GM18867 (cell line): ENCODE measurements around the gene MSI2.

Experiments
- ATAC-seq: cut with Tn5 transposase; IDR thresholded peaks from one replicate; pipeline ENCODE4 v1.9.1; 2021; ENCODE audit warnings: mild to moderate bottlenecking, moderate library complexity; ENCODE audit not compliant: unreplicated experiment

The MSI2 gene

DNA sequence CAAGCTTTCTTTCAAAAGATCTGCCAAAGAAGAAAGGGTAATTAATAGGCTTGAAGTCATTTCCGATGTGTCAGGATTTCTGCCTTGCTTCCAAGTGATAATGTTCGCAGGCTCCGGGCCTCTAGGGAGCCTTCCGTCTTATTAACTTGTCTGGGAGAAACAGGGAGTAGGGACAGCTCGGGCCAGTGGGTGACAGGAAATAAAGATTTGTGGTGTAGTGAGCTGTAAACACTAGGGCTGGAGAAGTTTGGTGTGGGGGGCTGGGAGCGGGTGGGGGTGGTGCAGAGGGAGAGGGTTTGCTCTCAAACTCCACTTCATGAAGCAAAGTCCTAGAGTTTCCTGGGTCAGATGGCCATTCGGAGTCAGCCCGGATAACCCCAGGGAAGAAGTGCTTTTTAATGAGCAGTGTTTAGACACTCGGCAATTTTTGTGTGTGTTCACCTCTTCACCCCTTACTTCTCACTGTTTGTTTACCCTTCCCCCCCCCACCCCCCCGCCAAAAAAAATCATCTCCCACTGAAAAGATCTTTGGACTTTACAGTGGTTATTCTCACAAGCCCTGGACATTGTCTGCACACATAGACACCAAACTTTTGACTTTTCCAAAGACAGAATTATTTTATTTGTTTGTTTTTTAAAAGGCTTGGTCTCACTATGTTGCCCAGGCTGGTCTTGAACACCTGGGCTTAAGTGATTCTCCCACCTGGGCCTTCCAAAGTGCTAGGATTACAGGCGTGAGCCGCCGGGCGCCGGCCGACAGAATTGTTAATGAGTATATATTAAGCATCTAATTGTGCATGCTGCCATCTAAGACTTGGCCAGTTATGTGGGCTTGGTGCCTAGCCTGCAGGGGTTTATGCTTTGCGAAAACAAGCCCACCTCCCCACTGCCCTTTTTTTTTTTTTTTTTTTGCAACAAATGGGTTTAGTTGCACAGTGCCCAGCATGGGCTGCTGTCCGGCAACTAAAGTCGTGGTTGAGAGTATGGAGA, 292.4 kb downstream of the MSI2 start:
- no peak for ATAC-seq

DNA sequence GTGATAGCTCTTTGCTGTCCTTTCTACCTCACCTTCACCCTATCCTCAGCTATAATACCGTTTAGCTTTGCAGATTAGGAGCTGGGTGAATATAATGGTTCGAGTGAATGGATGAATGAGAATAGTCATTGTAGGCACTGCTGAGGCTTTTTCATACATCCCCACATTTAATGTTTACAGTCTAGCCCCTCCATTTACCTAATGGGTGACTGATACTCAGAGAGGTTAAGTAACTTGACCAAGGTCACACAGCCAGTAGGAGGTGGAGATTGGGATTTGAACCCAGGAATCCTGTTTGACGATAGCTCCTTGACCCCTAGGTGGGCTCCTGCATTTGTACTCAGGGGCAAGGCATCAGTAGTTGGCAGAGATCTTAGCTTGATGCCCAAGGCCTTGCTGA, 293.1 kb downstream of the MSI2 start:
- ATAC-seq = no peak

DNA sequence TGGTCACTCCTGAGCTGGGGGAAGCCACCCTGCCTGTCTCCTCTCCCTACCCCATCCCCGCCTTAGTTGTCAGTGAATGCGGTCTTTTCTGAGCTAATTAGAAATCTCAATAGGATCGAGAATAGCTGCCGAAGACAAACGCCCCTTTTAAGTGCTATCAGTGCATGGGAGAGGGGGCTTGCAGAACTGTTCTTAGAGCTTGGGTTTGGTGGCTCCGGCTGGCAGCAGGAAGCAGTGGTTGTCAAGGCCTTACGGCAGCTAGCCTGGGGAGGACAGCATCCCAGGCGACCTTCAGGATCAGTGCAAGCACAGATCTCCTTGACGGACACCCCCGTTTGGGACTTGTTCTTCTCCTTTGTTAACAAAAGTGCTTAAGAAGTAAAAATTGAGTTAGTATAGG, 293.7 kb downstream of the MSI2 start:
- ATAC-seq = no peak

DNA sequence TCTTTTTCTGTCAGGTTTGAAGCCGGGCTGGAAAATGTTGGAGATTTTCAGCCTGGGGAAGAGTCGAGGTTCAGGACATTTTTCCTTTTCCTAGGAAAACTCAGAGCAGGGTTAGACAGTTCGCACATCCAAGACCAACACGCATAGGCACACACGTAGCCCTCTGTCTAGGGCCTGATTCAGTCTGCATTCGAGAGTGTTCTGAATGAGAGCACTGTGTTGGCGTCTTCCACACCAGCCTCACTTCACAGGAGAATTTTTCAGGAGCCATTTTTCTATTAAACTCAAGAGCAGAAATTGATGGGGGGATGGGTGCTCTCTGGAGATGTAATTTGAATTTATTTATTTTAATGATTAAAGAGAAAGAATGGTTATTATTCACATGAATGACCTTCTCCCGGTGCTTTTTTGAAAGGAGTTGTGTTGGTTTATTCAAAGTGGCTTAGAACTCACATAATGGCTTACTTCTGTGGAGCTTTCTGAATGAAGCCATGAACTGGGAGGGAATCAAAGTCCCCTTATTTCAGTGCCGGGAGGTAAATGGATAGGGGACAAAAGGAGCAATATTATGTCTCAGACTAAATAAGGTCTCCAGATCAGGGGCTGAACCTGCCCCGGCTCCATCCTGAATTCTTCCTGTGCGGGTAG, 294.5 kb downstream of the MSI2 start:
- ATAC-seq = no peak

DNA sequence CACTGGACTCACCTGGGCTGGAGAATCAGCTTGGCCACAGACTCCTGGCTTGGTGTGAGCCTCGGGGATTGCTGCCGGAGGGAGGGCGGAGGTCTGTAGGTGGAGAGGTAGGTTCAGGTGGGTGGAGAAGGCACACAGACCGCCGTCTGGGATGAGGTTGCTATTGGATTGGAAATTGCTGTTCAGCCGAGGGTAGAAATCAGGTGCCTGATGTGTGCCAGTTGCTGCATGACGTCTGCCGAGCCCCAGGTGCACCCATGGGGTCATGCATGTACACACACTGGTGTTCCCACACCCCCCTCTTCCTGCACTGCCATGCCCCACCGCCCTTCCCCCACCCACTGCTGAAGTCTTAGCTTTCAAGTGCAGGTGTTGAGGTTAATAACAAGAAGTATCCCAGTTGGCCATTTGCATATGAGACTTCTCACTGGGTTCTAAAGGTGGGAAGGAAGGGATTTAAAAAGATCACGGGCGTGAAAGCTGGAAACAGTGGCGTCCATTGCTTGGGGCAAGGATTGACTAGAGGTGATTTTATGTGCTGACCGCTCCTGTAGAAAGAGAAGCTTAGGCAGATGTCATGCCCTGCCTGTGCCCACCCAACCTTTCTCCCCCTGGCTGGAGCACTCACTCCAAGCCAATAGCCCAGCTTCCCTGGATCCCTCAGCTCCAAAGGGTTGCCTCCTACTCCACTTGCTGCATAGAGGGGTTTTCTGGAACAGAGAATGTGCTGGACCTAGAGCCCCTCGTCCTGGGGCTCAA, 295.2 kb downstream of the MSI2 start:
- ATAC-seq = peak; percentile 69

DNA sequence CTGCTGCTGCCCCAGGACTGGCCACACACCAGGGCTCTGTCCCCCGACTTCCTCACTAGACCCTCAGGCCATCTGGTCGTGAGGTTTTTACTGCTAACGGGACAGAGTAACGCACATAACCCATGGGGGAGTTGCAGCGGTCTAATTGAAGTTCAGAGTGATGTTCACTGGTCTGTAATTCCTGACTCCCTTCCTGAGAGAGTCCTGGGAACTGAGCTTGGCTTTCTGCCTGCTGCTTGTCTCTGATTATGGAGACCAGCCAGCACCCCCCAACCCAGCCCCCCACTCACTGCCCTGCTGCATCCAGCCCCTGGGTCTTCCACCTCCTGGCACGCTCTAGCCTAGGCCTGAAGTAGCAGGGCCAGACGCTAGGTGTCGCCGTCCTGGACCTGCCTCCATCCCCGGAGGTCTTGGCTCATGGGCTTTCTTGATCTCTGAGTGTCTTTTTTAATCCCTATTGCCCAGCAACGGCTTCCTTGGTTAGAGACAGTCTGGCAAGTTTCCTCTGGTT, 295.8 kb downstream of the MSI2 start:
- no peak for ATAC-seq

DNA sequence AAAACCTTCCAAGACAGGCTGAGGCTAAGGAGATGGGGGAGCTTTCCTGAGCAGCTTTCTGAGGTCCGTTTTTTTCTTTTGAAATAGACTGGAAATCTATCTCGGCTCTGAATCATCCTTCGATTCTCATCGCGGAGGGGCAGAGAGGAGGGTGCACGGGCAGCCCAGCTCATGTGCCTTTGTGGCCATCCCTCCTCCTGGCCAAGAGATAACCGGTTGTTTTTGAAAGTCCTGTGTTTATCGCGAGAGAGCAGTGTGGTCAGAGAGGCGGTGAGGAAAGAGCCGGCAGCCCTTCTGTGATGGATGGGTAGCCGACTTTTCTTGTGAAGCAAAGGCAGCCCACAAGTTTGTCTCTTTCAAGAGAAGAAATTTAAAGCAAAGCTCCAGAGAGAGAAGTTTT, 297.2 kb downstream of the MSI2 start:
- ATAC-seq = no peak

DNA sequence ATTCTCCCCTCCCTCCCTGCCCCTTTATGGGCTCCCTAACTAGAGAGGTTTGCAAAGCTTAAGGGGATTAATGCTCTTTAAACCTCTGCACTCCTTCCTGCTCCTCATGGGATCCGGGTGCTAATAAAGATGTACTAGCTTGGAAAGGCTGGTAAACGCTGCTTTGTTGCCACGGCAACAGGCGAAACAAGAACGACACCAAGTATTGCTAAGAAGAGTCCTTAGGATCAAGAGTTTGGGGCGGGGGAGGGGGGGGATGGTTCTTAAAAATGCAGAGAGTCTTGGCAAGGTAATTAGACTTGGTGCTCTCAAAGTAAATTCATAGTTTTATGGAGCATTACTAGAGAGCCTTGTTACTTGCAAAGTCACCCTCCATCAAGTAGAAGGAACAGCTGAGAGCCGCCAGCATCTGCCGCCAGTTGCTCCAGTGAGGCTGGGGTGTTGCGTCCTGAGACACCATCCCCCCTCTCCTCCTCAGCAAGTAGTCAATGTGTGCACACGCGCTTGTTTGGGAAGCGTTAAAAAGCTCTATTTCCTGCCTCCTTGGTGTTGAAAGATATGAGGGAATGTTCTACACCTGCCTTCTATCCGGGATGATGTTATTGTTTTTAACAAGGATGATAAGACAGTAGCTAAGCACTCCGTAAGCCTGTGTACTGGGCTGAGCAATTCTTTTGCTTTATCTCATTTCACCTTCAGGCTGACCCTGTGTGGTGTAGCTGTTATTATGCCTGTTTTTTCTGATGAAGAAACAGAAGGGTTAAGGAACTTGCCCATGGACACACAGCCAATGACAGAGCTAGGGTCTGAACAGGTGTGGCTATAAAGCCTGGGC, 297.9 kb downstream of the MSI2 start:
- ATAC-seq = no peak

DNA sequence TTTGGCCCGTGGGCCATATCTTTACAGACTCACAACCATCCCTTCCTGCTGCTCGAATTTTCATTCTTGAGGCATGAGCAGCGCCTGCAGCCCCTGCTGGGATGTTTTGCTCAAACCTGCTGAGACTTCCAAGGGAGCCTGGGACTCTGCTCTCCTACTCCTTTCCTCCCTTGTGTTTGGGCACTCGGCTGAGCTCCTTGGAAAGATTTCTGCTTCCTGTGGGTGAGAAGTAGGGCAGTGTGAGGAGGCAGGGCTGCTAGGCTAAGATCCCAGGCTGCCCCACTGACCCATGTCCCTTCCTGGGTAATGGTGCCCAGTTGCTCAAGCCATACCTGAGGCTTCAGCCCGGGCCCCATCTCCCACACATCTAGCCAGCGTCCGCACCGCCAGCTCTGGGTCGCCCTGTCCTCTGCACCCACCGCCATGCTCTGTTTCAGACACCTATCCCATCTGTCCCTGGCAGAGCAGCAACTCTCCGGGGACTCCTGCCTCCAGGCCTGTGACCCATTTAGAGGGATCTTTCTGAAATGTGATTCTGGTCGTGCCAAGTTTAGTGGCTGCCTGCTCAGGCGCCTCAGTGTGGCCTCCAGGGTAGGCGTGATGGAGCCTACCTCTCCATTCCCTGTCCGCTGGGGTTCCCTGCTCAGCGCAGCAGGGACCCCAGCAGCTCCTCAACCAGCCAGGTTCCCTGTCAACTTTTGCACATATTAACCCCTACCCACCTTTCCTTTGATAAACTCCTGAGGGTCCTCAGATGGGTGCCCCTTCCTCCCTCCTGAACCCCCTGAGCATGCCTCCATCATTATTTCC, 298.7 kb downstream of the MSI2 start:
- no peak for ATAC-seq

DNA sequence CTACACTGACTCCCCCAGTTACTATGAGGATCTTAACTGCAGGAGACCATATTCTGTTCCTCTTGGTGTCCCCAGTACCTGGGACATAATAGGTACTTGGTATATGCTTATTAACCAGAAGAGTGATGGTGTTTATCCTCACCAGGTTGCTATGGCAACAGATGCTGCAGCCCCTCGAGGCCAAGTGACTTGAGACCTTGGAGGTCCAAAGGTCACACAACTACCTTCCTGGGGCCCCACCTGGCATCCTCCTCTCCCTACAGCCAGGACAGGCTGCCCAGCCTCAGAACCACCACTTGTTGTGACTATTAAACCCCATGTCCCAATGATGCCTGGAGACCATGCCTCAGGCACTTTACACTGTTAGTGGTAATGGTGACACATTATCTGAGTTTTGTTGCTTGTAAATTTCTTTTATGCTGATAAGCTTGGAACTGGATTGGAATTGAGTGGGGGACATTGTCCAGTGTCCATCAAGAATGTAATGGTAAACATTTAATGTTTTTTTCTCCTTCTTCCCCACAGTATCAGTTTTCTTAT, 299.4 kb downstream of the MSI2 start:
- no peak for ATAC-seq

DNA sequence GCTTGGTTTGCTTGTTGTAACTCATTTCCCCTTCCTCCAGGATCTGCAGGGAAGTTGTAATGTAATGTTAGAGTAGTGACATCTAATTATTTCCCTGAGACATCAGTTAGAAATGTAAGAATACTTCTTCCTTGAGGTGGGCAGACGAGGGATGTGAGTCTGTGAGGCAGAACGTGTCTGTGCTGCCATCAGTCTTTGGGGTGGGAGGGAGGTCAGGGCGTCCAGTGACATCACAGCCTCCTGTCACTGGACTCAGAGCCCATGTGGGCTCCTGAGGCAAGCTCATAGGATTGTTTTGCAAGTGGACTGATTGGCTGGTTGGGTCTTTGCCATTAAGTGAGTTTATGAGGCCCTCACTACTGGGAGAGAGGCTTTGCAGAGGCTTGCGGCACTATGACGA, 300.0 kb downstream of the MSI2 start:
- no peak for ATAC-seq

DNA sequence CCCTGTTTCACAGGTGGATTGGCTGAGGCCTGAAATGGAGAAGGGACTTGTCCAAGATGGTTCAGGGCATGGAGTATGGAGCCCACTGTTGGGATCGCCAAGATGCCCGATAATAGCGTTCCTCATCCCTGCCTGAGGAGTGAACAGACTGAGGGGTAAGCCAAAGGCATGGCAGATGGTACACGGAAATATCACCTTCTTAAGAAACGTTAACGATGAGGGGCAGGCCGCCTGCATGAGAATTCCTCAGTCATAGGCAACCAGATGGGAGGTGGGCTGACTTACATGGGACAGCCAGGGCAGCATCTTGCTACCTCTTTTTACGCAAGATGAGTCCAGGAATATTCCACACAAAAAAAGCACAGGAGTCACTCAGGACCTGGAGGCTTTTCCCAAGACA, 300.7 kb downstream of the MSI2 start:
- ATAC-seq = no peak

DNA sequence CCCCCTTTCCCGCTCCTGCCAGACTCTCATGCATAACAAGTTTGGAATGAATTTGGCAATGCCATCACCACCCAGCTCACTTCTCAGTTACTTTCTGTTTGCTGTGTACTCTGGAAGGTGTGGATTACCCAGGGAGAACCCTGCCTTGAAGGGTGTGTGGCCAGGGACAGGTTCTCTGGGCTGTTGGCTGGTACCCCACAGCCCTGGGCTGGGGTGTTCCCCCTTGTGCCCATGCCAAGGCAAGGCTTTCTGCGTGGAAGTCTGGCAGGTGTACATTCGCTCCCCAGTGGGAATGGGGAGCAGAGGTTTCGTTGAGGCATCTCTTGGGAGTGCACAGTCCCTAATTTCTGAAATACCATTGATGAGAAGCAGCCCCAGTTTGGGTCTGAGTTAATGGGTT, 301.1 kb downstream of the MSI2 start:
- ATAC-seq = no peak

DNA sequence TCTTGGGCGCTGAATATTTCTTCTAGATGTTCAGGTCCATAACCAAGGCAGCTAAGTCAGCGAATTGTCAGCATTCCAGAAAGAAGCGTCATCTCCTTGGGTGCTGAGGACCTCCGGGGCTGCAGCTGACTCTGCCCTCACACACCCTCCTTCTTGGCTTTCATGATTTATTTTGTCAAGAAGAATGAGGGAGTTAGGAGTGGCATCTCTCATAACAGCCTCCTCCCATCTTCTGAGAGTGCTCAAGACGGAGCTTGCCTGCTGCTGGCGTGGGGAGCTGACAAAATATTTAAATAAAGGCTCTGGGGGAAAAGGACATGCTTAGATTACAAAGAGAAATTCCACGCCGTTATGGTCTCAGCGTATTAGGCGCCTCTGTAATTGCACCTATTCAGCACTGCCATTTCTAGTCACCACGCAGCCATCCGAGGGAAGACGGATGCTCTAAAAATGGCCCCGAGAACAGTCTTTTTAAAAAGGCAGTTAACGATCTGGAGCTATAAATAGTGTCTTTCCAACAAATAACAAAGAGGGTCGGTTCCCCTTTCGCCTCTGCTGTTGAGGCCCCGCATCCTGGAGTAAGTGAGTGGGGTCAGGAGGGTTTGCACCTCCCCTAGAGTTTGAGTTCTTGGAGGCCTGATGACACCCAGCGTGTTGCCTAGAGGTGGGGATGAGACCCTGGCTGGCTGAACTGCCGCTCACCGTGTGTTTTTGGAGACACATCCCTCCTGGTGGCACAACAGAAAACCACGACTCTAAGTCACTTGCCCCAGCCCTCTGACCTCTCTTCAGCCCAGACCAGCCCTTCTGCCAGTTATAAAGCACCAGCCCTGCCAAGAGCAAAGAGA, 301.7 kb downstream of the MSI2 start:
- no peak for ATAC-seq

DNA sequence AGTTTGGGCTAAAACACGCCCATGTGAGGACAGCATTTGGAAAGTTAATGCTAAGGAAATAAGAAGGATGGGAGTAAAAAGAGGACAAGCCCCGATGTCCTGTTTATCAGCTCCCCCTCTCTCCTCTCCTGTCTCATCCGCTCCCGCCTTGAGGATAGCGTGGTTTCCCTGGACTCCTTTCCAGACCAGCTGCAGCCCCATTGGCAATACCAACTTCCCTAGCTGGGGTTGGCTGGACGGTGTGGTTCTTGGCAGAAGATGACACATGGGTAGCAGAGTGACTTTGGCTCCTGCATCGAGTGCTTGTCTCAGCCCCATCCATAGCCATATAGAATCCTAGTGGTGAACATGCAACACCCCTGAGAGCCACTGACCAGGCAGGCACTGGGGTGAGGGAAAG, 302.9 kb downstream of the MSI2 start:
- no peak for ATAC-seq

DNA sequence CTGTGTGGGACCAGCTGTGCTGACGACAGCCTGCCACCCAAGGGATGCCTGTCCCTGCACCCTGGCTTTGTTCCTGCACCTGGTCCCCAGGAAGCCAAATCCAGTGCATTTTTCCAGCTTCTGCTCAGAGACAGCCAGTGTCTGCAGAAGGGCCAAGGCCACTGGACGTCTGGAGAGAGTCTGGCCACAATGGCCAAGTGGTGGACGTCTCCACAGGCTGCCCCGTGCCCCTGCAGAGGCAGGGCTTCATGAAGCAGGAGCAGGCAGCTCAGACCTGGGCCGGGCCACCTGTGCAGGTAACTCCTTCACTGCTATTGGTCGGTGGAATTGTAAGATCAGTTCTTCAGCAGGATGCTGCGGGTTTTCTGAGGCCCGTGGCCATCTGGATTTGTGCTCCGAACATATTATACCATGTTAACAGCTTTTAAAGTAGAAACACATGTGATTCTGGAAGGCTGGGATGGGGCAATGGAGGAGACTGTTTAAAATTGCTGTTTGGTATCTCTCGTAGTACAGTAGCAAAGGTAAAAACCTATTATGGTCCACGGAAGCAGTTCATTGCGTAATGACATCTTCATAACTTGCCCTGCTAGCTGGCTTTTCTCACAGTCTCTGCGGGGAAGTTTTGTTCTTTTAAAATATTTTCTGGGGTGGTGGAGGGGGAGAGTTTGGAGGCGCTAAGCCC, 303.5 kb downstream of the MSI2 start:
- no peak for ATAC-seq

DNA sequence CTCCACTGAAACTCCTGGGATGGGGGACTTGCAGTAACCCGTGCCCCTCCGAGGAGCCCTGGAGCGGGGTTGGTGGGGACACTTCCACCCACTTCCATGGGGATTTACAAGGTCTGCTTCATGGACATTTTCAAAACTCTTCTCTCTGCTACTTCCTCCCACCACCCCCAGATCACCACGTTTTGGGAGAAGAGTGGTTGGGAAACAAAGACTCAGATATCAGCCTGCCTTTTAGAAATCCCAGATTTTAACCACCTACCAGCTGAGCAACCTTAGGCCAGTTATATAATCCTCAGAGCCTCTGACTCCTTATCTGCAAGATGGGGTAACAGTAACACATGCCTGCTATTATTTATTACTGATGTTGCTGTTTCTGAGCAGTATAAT, 304.0 kb downstream of the MSI2 start:
- no peak for ATAC-seq
